GM18511 (cell line): Measurements from ENCODE around the gene PPP1R36.

ENCODE experiments used
- ATAC-seq: cut with Tn5 transposase; IDR thresholded peaks from one replicate; pipeline ENCODE4 v1.9.1; 2021; ENCODE audit warnings: mild to moderate bottlenecking, moderate library complexity; ENCODE audit not compliant: unreplicated experiment

PPP1R36 gene, protein sequence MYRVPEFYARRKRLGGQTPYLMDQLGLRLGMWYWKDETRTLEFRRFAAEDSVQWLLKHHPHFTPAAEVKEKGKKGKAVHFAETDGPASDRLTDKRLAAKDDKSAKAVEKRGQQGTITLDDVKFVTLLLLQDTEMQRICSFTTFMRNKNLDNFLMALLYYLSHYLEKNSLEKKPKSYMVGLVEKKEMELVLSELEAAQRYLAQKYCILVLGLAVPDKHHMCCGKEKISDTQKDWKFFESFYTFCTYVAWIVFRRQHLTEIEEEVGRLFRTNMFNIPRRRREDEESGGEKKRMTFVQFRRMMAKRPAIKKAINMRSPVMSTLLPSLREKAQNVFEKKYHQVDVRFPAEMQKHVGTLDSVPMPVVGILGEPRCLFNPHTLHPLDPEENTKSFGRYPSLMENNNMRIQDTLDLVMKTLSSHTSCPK

DNA sequence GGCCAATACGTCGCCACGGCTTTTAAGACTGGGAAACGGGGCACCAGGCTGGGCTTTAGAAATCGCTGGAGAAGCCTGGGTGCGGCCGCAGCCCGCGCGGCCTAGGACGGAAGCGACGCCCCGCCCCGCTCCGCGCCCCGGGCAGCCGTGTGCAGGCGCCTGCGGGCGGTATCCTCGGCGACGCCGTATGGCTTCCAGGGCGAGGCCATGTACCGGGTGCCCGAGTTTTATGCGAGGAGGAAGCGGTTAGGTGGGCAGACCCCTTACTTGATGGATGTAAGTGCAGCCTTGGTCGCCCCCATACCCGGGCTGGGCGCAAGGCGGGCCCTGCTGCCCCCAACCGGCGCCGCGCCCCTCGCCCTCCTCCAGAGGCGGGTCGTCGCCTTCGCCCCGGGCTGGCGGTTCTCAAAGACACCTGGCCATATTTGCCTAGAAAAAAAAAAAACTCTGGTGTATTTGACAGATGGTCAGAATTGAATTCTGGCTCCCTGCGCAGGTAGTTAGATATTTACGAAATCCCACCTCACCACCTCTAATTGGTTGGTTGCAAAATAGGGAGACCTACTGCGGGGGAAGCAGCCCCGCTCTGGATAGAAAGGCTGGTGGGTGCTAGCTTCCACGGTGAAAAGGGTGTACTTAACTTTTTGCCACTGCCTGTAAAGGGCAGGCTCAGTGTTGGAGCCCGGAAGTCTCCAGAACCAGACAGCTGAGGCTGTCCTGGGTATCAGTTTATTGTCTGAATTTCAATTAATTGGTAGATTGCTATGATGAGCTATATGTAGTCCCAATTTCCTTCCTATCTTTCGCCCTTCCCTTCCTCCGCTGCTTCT is at the start of gene PPP1R36:
Gene PPP1R36 (plus strand): TSS at position 171 of the 830 bp plus-strand sequence. CDS start 37 bp downstream, at position 208.
- no peak for ATAC-seq

DNA sequence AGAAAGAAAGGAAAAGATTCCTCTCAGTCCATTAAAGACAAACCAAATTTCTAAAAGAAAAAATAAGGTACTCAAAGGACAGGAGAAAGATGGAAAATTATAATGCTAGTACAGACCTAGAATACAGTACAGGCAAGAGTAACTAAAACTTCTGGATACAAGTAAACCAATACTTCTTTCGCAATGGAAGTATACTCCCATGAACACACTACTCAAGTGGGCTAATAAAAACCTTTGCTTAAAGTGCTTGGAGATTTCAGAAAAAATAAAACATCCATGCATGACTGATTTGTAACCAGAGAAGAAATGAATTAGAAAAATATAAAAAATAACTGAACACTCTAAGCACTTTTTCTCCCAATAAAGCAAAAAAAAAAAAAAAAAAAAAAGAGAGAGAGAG is 49.7 kb upstream of the PPP1R36 start:
- no peak for ATAC-seq

DNA sequence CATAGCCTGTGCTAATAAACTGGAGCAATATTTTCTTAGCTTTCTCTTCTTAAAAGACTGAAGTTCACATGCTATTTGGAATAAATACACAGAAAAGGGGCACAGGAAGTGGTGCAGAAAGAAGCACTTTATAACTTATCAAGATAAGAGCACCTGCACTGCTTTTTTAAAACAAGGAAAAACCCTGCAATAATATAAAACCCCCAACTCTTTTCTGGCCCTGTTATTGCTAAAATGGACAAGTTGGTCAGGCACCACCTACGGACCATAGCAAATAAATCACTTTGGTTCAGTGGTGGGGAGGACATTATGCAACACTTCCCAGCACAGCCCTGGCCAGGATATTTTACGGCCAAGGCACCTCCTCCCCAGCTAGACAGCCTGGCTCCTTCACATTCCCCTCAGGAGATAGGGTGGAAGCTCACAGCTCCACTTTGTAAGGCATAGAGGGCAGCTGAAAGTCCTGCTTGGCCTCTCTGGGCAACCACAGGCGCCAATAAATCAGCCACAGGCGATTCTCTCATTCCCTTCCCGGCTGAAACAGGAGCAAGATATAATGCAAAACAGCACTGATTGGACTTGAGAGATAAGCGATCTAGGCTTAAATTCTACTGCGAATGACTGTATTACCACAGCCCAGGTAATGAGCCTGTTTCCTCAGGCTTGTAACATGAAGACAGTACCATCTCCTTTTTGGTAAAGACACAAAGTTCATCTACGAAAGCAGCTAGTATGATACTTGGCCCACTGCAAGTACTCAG is 48.2 kb upstream of the PPP1R36 start:
- ATAC-seq, result no peak

- no peak for ATAC-seq
Measured at GRCh38 chr14:64502456-64502855, 47.3 kb upstream of the PPP1R36 start.

GRCh38 chr14:64502887-64503433 is 46.8 kb upstream of the PPP1R36 start:
- ATAC-seq, result no peak

DNA sequence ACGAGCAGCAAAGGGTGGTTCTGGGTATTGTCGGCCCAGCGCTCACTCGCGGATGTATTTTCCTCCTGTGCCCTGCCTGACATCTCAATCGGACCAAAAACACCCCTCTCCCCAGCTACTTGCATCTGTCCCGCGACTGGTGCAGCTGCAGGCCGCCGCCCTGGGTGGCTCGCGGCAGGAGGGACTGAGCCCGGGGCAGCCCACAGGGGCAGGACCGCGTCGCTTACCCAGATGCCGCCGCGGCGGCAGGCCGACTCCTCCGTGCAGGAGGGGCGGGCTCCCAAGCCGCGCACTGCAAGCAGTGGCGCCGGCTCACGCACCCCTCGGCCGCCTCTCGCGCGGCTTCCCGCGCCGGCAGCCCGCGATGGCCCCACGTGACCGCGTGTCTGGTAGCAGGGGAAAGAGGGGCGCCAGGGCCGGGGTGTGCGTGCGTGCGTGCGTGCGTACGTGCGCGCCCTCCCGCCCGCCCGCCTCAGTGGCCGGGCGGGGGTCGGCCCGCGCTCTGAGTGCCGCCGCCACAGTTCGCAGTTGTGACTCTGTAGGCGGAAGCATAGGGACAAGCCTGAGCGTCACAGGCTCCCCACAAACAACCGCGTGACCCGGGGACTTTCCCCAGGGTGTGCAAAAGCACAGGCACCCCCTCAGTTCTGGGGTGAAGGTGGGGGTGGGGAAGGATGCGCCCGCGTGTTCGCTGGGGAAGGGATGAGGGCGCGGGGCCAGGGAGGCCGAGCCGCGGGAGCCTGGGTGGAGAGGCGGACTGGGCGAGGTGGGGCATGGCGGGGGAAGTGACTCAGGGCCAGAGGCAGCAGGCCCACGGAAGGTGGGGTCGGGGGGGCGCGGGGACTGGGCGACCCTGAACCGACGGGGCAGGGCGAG is 46.1 kb upstream of the PPP1R36 start, which contains the start of gene ZBTB25:
Gene ZBTB25 (minus strand): TSS at position 405 of the 876 bp plus-strand sequence. CDS start 13,305 bp downstream, outside the sequence.
- peak; percentile 67 for ATAC-seq

DNA sequence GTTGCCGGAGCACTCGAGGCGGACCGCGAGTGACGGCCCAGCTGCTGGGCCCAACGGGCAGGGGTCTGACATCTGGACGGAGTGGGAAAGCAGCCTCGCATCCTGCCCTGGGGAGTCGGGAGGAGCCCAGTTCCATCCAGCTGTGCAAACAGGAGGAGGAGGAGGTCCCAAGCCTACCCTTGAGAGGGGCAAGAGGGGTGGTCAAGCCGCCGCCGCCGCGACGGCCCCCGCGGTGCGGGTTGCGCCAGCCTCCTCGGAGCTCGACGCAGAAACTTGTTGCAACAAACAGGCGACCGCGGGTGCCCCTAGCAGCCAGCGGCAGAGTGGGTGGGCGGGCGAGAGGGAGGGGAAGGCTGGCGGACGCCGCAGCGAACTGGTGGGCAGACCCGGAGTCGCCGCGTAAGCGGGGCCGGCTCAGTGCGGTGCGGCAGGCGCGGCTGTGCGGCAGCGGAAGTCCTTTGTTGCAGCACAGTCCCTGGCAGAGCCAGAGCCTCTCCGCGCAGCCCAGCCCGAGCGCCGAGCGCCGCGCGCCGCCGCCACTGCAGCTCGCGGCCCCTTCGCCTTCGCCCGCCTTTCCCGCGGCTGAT is 45.4 kb upstream of the PPP1R36 start, which contains the start of gene ZBTB1:
Gene ZBTB1 (plus strand): TSS at position 461 of the 587 bp plus-strand sequence. CDS start 16,735 bp downstream, outside the sequence.
- peak; percentile 23 for ATAC-seq

- peak; percentile 28 for ATAC-seq
Measured at GRCh38 chr14:64504897-64505794, 44.6 kb upstream of the PPP1R36 start.

- no peak for ATAC-seq
Measured at GRCh38 chr14:64506721-64507120, 43.0 kb upstream of the PPP1R36 start.

DNA sequence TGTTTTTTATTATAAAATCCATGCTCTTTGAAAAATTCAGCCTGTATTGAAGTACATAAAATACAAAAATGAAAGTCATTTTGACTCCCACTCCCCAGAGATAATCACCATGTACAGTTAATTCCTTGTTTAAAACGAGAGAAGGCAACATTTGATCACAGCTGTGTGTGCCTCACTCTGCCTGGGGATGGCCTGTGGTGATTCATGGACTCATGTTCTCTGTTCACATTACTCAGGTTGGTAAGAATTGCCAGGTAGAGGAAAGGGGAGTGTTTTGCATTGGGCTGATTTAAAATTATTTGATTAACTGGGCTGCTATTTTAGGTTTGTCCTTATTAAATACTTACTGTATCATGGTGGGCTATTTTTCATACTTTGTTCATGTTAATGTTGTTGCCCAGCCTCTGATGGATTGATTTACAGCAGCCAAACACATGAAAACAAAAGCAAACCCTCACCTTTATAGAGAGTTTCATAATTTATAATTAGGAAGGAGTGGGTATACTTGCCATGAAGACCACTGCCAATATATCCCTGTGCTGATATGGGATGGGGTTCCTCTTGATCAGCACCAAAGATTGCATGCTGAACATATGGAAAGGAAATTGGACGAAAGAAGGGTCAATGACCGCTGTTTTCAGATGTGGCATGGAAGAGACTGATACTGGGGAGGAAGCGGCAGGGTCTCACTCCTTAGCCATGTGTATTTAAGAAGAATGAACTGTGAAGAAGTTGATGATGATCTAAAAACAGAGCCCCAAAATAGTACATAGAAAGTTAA is 42.2 kb upstream of the PPP1R36 start:
- ATAC-seq, result no peak

DNA sequence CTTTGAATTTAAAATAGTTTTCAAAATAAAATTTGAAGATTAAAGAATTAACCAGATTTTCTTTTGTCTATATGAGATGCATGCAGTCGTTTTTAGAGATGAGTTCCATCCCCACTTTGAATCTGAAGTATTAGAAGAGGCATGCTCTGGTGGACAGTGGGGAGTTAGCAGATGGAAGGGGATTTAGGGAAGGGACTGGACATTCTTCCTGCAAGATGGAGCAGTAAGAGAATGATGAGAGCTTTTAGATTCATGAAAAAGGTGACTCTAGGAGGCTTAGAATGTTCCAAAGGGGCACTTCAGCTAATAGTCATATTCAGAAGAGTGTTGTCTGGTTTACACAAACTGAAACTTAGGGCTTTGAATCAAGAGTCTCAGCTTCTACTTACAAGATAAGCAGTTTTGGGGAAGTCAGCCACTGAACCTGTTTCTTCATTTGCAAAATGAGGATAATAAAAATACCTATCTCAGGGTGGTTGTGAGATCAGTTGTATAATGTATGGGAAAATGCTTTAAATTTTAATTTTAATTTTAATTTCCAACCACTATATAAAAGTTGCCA is 41.5 kb upstream of the PPP1R36 start:
- ATAC-seq, result no peak

DNA sequence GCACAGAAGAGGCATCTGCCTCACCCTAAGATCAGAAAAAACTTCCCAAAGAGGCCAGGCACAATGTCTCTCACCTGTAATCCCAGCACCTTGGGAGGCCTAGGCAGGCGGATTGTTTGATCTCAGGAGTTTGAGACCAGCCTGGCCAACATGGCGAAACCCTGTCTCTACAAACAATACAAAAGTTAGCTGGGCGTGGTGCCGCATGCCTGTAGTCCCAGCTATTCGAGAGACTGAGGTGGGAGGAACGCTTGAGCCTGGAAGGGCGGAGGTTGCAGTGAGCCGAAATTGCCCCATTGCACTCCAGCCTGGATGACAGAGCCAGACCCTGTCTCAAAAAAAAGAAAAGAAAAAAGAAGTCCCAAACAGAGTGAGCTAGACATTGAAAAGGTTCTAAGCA is 40.7 kb upstream of the PPP1R36 start:
- no peak for ATAC-seq

GRCh38 chr14:64510825-64511671 is 38.7 kb upstream of the PPP1R36 start:
- no peak for ATAC-seq

GRCh38 chr14:64513271-64513670 is 36.5 kb upstream of the PPP1R36 start:
- ATAC-seq, result no peak

DNA sequence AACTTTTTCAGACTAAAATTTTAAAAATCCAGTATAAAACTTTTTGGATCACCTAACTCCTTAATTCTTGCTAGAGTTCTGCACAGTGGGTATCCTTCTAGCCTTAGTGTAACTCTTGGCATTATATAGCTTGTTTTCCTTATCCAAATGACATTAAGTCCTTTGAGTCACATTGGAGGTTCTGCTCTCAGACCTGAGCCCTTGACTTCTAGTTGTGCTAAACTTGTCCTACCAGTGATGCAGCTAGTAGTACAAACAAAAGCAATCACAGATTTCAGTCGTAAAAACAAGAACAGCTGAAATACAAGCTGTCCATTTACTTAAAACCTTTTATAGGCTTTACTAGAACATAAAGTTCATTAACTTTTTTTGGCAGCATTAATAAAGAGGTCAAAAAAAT is 34.7 kb upstream of the PPP1R36 start:
- no peak for ATAC-seq

- no peak for ATAC-seq
Measured at GRCh38 chr14:64516969-64517368, 32.8 kb upstream of the PPP1R36 start.
